ENCODE measurements around the gene PTPRG.
"Not testable (repeated sequence)": the region's sequence is repeated elsewhere in the genome, so short reads cannot be mapped to it uniquely, and the experiment has no call there.

PTPRG gene

DNA sequence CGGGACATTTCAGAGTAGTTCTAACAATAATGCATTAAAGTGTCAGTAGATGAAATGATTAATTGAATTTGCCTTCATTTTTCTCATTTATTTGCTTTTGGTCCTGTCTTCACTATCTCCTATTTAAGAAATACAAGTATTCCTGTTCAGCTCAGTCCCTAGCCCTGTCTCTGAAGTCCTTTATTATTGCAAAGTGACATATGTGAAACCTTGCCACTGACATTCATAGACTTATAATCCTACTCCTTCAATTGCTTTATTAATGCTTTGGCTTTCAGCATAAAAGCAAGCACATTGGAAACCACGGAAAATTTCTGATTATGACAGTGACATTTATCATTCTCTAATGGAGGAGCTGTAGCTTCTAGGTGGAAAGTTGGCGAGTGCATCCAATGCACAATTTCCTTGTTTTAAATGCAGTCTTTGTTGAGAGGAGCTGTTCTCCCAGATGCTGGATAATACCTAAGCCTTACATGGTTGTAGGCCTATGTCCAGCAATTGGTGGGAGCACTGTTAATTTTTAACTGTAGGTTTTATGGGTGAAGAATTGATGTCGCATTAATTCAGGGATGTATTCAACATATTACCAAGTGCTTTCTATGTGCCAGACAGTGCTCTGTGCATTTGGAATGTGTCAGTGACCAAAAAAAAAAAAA, 474.2 kb downstream of the PTPRG start:
- no peak for DNase-seq

- no peak for DNase-seq
These were observed 475.4 kb downstream of the PTPRG start for GRCh38 chr3:62036726-62037125.

DNA sequence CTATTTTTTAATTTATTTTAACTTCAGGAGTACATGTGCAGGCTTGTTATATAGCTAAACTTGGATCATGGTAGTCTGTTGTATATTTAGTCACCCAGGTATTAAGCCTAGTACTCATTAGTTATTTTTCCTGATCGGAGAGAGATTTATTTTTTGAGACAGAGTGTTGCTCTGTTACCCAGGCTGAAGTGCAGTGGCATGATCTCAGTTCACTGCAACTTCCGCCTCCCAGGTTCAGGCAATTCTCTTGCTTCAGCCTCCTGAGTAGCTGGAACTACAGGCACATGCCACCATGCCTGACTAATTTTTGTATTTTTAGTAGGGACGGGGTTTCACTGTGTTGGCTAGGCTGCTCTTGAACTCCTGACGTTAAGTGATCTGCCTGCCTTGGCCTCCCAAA, 477.4 kb downstream of the PTPRG start:
- not testable (repeated sequence) for DNase-seq

GRCh38 chr3:62039586-62039985, 478.2 kb downstream of the PTPRG start:
- no peak for DNase-seq

DNA sequence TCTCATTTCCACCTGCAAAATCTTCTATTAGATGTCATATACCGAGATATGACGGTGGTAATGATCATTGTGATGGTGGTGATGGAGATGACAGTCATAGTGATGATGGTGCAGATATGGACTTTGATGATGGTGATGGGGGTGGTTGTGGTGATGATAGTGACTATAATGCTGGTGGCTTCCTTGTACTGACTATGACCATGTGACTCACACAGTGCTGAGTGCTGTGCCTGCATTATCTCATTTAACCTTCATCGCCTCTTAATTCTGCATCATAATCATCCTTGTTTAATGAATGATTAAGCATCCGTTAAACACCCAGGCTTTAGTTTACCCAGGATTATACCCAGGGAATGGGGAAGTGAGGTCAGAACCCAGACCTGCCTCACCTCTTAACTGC, 480.3 kb downstream of the PTPRG start:
- no peak for DNase-seq

- no peak for DNase-seq
These were observed 483.6 kb downstream of the PTPRG start for GRCh38 chr3:62044874-62045411.

DNA sequence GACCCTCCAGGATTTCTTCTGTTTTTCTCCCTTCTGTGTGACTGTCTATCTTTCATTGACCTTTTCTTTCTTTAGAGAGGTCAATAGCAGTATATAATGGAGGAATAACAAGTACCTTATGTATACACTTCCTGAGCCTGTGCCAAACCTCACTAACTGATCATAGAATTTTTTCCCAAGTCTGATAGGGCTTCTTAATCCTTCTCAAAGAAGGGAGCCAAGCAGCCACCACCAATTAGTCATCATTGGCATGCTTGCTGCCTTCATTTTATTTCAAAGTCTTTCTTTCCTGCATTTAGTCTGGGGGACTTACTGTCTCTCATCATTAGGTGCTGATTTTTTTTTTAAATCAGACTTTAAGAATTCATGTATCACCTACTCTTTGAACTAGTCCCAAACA, 485.0 kb downstream of the PTPRG start:
- no peak for DNase-seq

- no peak for DNase-seq
These were observed 487.2 kb downstream of the PTPRG start for GRCh38 chr3:62048577-62048976.

DNA sequence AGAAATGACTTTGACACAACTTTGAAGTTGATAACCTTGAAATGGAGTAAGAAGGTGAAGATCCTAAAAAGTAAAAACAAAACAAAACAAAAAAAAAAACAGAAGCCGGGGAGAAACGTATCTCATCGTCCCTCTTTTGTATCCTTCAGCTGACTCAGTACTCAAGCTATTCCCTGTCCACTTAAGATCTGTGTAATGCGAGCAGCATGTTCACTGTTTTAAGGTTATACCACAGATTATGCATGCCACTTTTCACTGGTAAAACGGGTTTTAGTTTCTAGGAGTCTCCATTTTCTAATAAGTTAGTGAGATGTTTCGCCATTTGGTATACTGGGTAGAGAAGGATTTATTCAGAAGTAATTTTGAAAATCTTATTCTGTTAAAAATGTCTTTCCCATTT, 487.7 kb downstream of the PTPRG start:
- no peak for DNase-seq

DNA sequence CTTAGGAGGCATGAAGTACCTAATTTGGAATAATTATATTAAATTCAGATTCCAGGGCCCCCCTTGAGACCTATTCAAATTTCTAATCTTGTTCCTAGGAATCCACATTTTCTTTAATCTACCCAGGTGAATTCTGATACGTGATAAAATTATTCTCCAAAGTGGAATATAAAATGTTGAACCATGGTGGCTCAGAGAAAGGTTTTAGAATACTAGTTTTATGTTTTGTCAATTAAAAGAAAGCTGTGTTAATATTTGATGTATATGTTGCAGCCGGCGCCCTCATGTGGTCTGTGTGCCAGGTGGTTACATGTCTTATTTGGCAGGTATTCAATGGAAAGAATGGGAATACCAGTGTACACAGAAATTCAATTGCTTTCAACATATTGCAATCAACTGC, 490.1 kb downstream of the PTPRG start:
- no peak for DNase-seq

DNA sequence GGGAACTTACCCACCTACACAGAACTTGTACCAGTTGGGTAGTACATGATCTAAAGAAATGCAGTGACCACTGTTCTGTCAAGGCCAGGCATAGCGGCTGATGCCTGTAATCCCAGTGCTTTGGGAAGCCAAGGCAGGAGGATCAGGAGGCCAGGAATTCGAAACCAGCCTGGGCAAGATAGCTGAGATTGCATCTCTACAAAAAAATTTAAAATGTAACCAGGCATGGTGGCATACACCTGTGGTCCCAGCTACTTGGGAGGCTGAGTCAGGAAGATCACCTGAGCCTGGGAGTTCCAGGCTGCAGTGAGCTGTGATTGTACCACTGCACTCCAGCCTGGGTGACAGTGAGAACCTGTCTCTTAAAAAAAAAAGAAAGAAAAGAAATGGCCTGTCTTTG, 491.0 kb downstream of the PTPRG start:
- no peak for DNase-seq

DNA sequence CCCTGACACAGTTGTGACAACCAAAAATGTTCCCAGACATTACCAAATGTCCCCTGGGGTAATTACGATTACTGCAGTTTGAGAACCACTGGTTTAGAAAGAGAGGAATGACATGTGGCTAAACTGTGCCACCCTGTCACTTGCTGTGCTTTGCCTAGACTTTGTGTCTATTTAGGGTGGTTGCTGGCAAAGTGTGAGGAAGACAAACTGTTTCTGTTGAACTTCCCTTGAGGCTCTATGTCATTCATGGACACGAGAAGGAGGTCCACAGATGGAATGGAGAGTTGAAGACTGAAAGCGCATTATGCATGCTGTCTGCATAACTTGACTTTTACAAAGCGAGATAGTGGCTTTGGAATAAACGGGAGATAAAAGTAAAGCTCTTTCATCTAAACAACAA, 495.3 kb downstream of the PTPRG start:
- no peak for DNase-seq

DNA sequence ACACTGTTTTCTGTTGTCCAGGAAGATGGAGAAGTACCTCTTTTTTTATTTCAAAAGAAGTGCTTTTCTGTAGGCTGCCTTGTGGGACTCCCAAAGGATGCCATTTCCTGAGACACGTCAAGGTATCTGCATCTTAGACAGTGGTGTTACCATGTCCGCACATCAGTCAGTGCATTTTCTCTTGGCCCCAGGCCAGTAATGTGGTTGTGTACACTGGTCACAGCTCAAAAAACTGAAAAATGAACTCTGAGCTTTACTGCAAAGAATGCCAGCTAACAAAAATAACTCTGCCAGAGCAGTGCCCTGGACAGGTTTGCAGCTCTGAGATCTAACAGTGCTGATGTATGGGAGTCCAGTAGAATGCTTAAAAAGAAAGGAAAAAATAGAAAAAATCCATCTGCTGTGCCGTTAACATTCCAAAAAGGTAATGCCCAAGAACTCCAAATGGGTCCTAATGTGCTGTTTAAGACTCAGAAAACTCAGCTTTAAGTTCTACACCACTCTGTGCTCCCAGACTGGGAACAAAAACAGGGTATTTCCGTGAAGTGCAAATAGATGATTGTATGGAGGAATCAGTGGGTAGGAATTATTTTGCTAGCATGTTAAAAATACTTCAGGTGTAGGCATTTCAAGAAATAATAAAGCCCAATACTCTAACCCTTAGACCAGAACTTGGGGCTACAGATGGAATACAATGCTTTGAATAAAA, 496.1 kb downstream of the PTPRG start:
- no peak for DNase-seq

- DNase-seq = no peak
These were observed 504.8 kb downstream of the PTPRG start for GRCh38 chr3:62065985-62066693.

DNA sequence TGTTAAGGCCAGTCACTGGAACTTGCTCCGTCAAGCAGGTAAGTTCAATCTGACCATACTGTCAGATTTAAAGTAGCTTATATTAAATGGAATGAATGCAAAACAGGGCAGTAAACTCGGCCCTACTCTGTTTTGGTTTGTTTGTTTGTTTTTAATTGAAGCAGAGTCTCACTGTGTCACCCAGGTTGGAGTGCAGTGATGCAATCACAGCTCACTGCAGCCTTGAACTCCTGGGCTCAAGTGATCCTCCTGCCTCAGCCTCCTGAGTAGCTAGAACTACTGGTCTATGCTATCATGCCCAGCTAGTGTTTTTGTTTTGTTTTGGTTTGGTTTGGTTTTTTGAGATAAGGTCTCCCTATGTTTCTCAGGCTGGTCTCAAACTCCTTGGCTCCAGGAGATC, 507.0 kb downstream of the PTPRG start:
- DNase-seq = no peak

DNA sequence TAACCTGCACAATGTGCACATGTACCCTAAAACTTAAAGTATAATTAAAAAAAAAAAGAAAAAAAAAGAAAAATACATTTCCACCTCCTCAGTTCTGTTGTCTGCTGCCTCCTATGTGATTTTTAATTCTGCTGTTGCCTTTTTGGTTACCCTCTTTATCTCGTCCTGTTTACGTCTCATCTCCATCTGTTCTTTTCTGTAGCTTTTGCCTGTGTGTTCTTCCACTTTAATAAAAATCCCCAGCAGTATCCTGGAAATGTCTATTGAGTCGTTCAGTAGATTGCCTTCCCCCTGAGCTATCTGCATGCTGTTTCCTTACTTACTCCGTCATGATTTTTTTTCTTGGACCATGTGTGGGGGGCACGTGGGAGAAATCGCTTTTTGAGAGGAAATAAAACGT, 509.5 kb downstream of the PTPRG start:
- DNase-seq = no peak

DNA sequence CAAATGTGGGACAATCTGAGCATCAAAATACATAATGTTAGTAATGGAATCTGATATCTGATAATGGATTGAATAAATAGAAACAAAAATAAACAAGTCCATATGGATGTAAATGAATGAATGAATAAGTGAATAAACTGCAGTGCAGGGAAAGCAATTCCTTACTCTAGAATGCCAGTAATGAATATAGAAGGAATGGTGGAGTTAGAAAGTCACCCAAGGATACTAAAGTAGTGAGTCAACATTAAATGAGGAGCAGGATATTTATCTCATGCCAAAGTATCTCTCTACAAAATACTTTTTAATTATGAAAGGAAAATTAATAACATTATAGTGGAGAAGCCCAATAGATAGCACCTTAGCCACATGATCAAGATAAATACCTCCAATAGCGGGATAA, 511.7 kb downstream of the PTPRG start:
- DNase-seq = no peak

GRCh38 chr3:62084558-62084957, 523.2 kb downstream of the PTPRG start:
- no peak for DNase-seq

- DNase-seq = no peak
These were observed 527.2 kb downstream of the PTPRG start for GRCh38 chr3:62088472-62089104.

DNA sequence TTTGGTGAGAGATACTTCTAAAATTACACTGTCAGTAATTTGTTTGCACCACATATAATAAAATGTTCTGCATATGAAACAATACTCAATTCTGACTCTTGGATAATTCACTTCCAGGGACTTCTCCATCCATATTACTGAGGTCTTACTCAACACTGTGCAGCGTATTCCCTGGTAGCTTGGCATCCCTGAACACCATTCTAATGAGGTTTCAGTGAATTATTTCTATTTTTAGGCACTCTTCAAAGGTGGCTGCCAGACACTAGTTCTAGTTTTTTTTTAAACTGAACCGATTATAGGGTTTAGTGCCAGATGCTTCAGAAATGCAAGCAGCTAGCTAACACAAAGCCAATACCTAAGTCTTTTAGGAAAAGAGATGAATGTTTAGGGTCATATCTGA, 528.7 kb downstream of the PTPRG start:
- no peak for DNase-seq

DNA sequence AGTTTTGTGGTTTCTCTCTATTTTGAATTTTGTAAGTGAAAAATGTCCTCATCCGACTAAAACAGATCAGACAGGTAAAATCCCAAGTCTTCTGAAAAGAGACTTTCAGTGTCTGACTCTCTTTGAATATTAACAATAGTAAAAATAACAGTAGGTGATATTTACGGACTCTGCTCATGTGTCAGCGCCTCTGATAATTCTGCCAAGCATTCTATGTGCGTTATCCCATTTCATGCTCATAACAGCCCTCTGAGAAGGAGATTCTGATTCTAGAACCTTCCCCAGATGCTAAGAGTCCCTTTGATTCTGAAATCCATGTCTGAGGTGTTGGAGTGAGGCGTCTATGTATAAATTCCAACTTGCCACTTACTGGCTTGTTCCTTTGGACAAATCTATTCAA, 529.1 kb downstream of the PTPRG start:
- no peak for DNase-seq

DNA sequence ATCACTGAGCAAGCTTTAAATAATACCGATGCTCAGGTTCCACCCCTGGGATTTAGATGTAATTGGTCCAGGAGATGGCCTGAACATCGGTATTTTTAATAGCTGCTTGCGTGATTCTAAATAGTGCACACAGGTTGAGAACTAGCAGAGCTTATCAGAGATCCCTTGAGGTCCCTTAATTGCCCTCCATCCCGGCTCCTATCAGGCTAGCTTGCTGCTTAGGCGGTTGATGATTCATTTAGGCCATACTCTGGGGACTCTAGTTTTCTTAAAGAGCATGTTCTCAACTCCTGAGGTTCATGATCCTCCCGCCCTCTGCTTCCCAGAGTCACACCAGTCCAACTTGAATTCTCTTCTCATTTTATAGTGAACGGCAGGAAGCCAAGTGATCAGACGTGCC, 531.7 kb downstream of the PTPRG start:
- DNase-seq = no peak

DNA sequence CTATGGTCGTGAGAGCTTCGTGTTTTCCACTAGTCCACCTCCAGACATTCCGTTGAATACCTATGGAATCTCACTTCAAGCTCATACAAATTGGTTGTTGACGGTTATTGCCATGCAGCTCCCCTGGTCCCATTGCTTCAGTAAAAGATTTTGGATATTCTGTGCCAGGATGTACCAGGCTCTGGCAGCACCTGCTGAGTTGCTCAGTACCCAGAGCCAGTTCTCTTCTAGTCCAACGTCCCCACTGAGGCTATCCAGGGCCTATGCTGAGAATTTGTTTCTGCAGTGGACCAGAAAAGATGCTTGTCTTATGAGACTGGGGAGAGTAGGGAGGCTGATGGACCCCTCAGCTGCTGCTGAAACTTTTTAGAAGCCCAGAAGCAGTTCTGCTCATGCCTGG, 533.1 kb downstream of the PTPRG start:
- DNase-seq = no peak

- no peak for DNase-seq
These were observed 533.7 kb downstream of the PTPRG start for GRCh38 chr3:62095080-62095479.
